Cerebellar nuclear complex (tissue), 1 donor: ENCODE data around the gene POLR1A.

Experiments
- DNase-seq, 2 experiments: peaks; one replicate each; lab custom pipeline; 2025; lab: John Stamatoyannopoulos, UW

The POLR1A gene

GRCh38 chr2:86105252-86105968 lies at the start of gene POLR1A:
TSS of gene POLR1A (minus strand) at chr2:86105886. CDS start at chr2:86105776, 110 bp downstream.
- DNase-seq = peak; percentile 85 to 90

- DNase-seq = no peak
Observed at GRCh38 chr2:86150502-86150901, 44.8 kb upstream of the POLR1A start.

- DNase-seq = no peak
Observed at GRCh38 chr2:86147793-86148192, 42.1 kb upstream of the POLR1A start.

GRCh38 chr2:86143926-86144685 lies 38.4 kb upstream of the POLR1A start:
- no peak for DNase-seq

GRCh38 chr2:86143307-86143706 lies 37.6 kb upstream of the POLR1A start:
- no peak for DNase-seq

- DNase-seq = no peak
Observed at GRCh38 chr2:86142436-86143257, 37.0 kb upstream of the POLR1A start.

GRCh38 chr2:86140969-86141392 lies 35.3 kb upstream of the POLR1A start:
- no peak for DNase-seq

GRCh38 chr2:86139981-86140380 lies 34.3 kb upstream of the POLR1A start:
- no peak for DNase-seq

- no peak for DNase-seq
Observed at GRCh38 chr2:86138736-86139625, 33.3 kb upstream of the POLR1A start.

GRCh38 chr2:86136141-86136540 lies 30.5 kb upstream of the POLR1A start:
- no peak for DNase-seq

- DNase-seq = no peak
Observed at GRCh38 chr2:86135653-86136052, 30.0 kb upstream of the POLR1A start.

GRCh38 chr2:86134709-86135108 lies 29.0 kb upstream of the POLR1A start:
- DNase-seq = no peak

- DNase-seq = no peak
Observed at GRCh38 chr2:86124683-86125082, 19.0 kb upstream of the POLR1A start.

GRCh38 chr2:86123328-86123925 lies 17.7 kb upstream of the POLR1A start:
- DNase-seq = no peak

GRCh38 chr2:86118130-86118529 lies 12.4 kb upstream of the POLR1A start:
- no peak for DNase-seq

GRCh38 chr2:86107031-86107430 lies 1.3 kb upstream of the POLR1A start:
- no peak for DNase-seq

GRCh38 chr2:86105969-86106945 lies 571 bp upstream of the POLR1A start, which contains the start of gene PTCD3:
TSS of gene PTCD3 (plus strand) at chr2:86106235. CDS start at chr2:86106248, 13 bp downstream.
- peak; percentile 89 to 92 for DNase-seq

GRCh38 chr2:86102157-86102556 lies 3.5 kb downstream of the POLR1A start:
- DNase-seq = no peak

GRCh38 chr2:86097913-86098312 lies 7.8 kb downstream of the POLR1A start:
- no peak for DNase-seq
